Heart left ventricle (tissue), 16 donors: Measurements from ENCODE around the gene PAQR6. TPM values are rescaled to one million over a fixed set of nuclear protein-coding genes. Genes with fewer than 3 reads are reported as not detected.

Experiments
- ATAC-seq, 4 donors: fragments of 200-7000 bp; cut with Tn5 transposase; one replicate each; pipeline ENCODE4 v1.9.1; 2020 to 2022; ENCODE audit warnings: moderate library complexity in 4 of 4, mild to moderate bottlenecking in 3 of 4, moderate number of reproducible peaks in 1 of 4
- DNase-seq, 5 donors: peaks; one replicate each; pipeline ENCODE4 v3.0.0-alpha.2; 2020
- H3K27ac ChIP-seq, 12 donors: fragments of 200-600 bp; sonication (generic) in 4 of 12; one replicate each; pipeline versions ENCODE4 v1.5.0 to v1.8.0; 2016 to 2022; ENCODE audit warnings: mild to moderate bottlenecking in 2 of 12
- H3K27me3 ChIP-seq, 9 donors: fragments of 200-600 bp; sonication (generic) in 2 of 9; one replicate each; pipeline versions ENCODE4 v1.5.1 to v1.8.0; 2016 to 2022; ENCODE audit warnings: mild to moderate bottlenecking in 3 of 9
- H3K36me3 ChIP-seq, 9 donors: fragments of 200-600 bp; sonication (generic) in 2 of 9; one replicate each; pipeline versions ENCODE4 v1.5.0 to v1.8.0; 2018 to 2022; ENCODE audit warnings: mild to moderate bottlenecking in 2 of 9
- H3K4me1 ChIP-seq, 12 donors: fragments of 200-600 bp; sonication (generic) in 4 of 12; one replicate each; pipeline versions ENCODE4 v1.5.0 to v1.8.0; 2016 to 2022; ENCODE audit warnings: mild to moderate bottlenecking in 3 of 12
- H3K4me3 ChIP-seq, 12 donors: fragments of 200-600 bp; sonication (generic) in 4 of 12; one replicate each; pipeline versions ENCODE4 v1.5.0 to v1.8.0; 2017 to 2022; ENCODE audit warnings: mild to moderate bottlenecking in 9 of 12, moderate library complexity in 4 of 12
- H3K9me3 ChIP-seq, 12 donors: fragments of 200-600 bp; sonication (generic) in 4 of 12; one replicate each; pipeline versions ENCODE4 v1.5.0 to v1.8.0; 2016 to 2022; ENCODE audit warnings: mild to moderate bottlenecking in 1 of 12
- POLR2A ChIP-seq, 2 donors: fragments of 450-650 bp; IDR thresholded peaks; one replicate each; pipeline ENCODE4 v1.6.1; 2017; ENCODE audit warnings: antibody characterized with exemption in 2 of 2, mild to moderate bottlenecking in 2 of 2, moderate library complexity in 2 of 2
- WGBS, 4 donors: extraction: QIAGEN DNeasy Blood & Tissue Kit in 2 of 4; methylation state at CpG; one replicate each; pipeline versions ENCODE4 v1.1.5 to v1.1.7; 2013 to 2018; 5-methylcytosine and 5-hydroxymethylcytosine counted together
- intact Hi-C, 10 donors: fragments of 100-400 bp; cut with DNase I; formaldehyde crosslinking; loops; one replicate each; pipeline versions ENCODE4 v1.11.1 to v1.14.2; 2022
- long read RNA-seq, 3 donors: library from polyadenylated mRNA; unstranded; transcript quantifications; one replicate each; pipeline ENCODE4 v2.0.0, GENCODE V29; 2020 to 2021
- polyA plus RNA-seq, 2 donors: library from polyadenylated mRNA; stranded (reverse); fragments of 200-250 nt; gene quantifications; one replicate each; pipeline ENCODE4 v1.2.3, GENCODE V29; 2013
- total RNA-seq, 9 donors: library from RNA; depleted of rRNA in 2 of 9; stranded (reverse); fragments of >200 nt in 2 of 9; fragmentation: NEBNext Ultra II Directional in 3 of 9; extraction: Animal tissue kit (Norgen Biotek cat#: 25700) in 3 of 9; gene quantifications; one replicate each; pipeline versions ENCODE4 v1.1.0 to v1.2.4, GENCODE V29; 2016 to 2023
- TF ChIP-seq, protein P1 (sequence below), 12 donors: fragments of 200-600 bp; sonication (generic) in 4 of 12; IDR thresholded peaks; one replicate each; pipeline versions ENCODE4 v1.5.0 to v1.8.0; 2018 to 2022; ENCODE audit warnings: antibody characterized with exemption in 12 of 12, mild to moderate bottlenecking in 5 of 12
- donor health status: ischemic (EF 13 %, LVEDD 7.1; RV severe dilation, severe dysfunction).
- donor health status: healthy with polysubstance abuse.
- donor health status: DM: no; HTN: yes; CAD: no.
- donor health status: DM: no; HTN: no; CAD: no.
- donor health status: ischemic (EF 25% LVEDD 6.9; RV normal size, moderate dysfunction).
- donor health status: ischemic (EF 25% LVEDD 5.7; RV mildly dilated, moderate dysfunction).
- donor health status: healthy.
- donor health status: DM: yes; HTN: yes; CAD: no.
- donor health status: ischemic (EF 35%, LVEDD 5.7; RV mildly dilated, moderate dysfunction).
- donor health status: nonischemic (EF 11% LVEDD 7.7; RV severe dilation, severe dysfunction).
- donor health status: DM: yes; HTN: yes; CAD: no.
- donor health status: PGD.
- donor health status: ischemic (EF 29% LVEDD 5.4; RV normal size, mild dysfunction).
- donor health status: nonischemic (EF 23%, LVEDD 6.1; RV moderate dilation, normal function).

The PAQR6 gene, protein sequence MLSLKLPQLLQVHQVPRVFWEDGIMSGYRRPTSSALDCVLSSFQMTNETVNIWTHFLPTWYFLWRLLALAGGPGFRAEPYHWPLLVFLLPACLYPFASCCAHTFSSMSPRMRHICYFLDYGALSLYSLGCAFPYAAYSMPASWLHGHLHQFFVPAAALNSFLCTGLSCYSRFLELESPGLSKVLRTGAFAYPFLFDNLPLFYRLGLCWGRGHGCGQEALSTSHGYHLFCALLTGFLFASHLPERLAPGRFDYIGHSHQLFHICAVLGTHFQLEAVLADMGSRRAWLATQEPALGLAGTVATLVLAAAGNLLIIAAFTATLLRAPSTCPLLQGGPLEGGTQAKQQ
- 1 to 10 TPM in 3 of 9 donors, under 1 TPM in 4, not detected in 2; 0.42 to 1.9 (median 0.92) TPM for total RNA-seq
- under 1 TPM; 0.26 to 0.61 TPM for polyA plus RNA-seq
- long read RNA-seq, donor 1, partial matches to known transcripts, result 1 of 3 reads
- long read RNA-seq, donor 1, other reads (novel, unspliced or antisense), result 2 of 3 reads
- long read RNA-seq, donor 2, partial matches to known transcripts, result 1 of 8 reads
- long read RNA-seq, donor 2, other reads (novel, unspliced or antisense), result 7 of 8 reads
- long read RNA-seq, donor 3, partial matches to known transcripts, result 0 of 1 reads
- long read RNA-seq, donor 3, other reads (novel, unspliced or antisense), result 1 of 1 reads

DNA sequence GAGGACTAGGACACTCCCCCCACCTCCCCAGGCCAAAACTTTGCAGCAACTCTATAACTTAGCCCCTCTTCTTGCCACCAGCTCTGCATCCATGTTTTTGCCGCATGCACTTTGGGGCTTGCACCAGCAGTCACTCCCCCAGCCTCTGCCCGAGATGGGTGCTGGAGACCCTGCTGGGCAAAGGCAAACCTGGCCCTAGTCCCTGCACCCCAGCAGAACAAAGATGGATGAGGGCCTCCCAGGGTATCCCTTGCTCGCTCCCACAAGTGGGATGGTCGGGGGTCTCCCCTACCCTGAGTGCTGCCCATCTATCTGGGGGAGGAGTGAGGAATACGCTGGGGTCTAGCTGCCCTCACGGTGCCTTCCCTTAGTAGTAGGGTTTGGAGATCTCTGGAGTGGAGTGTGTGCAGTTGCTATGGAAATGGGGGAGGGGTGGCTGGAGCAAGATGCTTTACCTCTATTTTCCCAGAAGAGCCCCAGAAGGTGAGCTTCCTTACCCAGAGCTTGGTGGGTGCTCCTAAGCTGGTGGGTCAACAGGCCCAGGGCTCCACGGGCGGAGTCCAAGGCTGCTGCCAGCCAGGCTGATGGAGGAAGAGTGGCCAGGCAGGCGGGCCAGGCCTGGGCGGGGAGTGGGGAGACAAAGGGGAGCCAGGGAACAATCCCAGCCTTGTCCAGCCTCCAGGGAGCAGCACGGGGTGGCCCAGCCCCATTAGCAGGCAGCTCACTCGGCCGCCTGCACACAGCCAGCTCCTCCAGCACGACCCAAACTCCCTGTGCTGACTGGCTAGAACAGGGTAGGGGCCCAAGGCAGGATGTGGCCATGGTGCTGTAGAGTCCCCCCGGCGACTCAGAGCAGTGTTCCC, at the start of gene PAQR6:
Gene PAQR6 (minus strand): TSS at position 597 of the 863 bp plus-strand sequence. CDS start 1,325 bp downstream, outside the sequence.
- DNase-seq (peak in 3 of 5 donors; percentile 41 to 48 (median 47)), ATAC-seq (peak; percentile 12 to 33 (median 29))
- Histone ChIP-seq H3K27me3 (peaks cover 0 to 17% (median 14%) of the 10 kb centered on the region in 9 donors), H3K4me3 (no peak within 1 kb of the TSS), H3K36me3 (peaks cover 0 to 40% (median 37%) of the 10 kb centered on the region in 9 donors), H3K4me1 (peaks cover 3 to 64% (median 38%) of the 10 kb centered on the region in 12 donors), H3K9me3 (no peaks in the 10 kb centered on the region), H3K27ac (peak within 1 kb of the TSS in 1 of 12 donors; percentile 38)
- TF ChIP-seq, protein P1, sequence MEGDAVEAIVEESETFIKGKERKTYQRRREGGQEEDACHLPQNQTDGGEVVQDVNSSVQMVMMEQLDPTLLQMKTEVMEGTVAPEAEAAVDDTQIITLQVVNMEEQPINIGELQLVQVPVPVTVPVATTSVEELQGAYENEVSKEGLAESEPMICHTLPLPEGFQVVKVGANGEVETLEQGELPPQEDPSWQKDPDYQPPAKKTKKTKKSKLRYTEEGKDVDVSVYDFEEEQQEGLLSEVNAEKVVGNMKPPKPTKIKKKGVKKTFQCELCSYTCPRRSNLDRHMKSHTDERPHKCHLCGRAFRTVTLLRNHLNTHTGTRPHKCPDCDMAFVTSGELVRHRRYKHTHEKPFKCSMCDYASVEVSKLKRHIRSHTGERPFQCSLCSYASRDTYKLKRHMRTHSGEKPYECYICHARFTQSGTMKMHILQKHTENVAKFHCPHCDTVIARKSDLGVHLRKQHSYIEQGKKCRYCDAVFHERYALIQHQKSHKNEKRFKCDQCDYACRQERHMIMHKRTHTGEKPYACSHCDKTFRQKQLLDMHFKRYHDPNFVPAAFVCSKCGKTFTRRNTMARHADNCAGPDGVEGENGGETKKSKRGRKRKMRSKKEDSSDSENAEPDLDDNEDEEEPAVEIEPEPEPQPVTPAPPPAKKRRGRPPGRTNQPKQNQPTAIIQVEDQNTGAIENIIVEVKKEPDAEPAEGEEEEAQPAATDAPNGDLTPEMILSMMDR (IDR thresholded peaks at IDR 0.05), result peak in 1 of 12 donors; percentile 18
- no peak for TF ChIP-seq POLR2A (IDR thresholded peaks at IDR 0.05)
- intact Hi-C loops, result loop anchor here in 1 of 10 donors (10.0 kb wide), 1 partner anchor 67 kb away; no protein-coding TSS in a partner anchor
- 39 to 60% (median 45%) methylated on average over 13 to 16 of the region's 16 CpGs for WGBS, 4 donors

DNA sequence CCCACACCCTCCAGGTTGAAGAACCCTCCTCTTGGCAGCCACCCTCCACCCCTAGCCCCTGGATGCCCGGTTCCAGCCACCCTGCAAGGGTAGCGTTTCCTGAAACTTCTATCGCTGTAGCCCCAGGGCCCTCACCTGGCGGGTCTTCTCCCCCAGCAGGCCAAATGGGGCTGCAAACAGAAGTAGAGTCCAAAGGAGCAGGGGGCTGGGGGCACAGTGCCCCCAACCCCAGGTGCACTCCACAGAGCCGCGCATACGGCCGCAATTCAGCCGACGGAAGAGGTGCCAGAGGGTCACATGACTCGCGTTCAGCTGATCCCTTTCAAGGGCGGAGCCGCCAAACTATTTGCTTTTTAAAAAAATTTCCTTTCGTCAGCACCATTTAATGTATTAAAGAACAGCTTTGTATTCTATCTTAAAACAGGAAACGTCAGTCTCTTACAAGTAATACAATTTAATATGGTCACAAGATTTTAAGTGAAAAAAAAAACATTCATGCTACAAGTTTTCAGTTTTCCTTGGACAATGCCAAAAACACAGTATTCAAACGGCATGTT, 47.6 kb upstream of the PAQR6 start, which contains the start of gene GLMP:
Gene GLMP (minus strand): TSS at position 289 of the 557 bp plus-strand sequence. CDS start 34 bp downstream, at position 255.
- Histone ChIP-seq H3K36me3 (peaks cover 0 to 17% (median 0%) of the 10 kb centered on the region in 9 donors), H3K9me3 (no peaks in the 10 kb centered on the region), H3K27me3 (no peaks in the 10 kb centered on the region), H3K4me3 (peak within 1 kb of the TSS; percentile 60 to 89 (median 68)), H3K27ac (peak within 1 kb of the TSS in 10 of 12 donors; percentile 0 to 77 (median 68)), H3K4me1 (peaks cover 0 to 32% (median 14%) of the 10 kb centered on the region in 12 donors)
- DNase-seq, result peak; percentile 69 to 82 (median 76)
- 1 to 4% (median 1%) methylated on average over 17 of the region's 17 CpGs for WGBS, 4 donors
- TF ChIP-seq POLR2A (IDR thresholded peaks at IDR 0.05), result no peak
- TF ChIP-seq, protein P1 (IDR thresholded peaks at IDR 0.05), result no peak
- intact Hi-C loops, result no loop called here
- ATAC-seq, result peak; percentile 27 to 67 (median 48)

DNA sequence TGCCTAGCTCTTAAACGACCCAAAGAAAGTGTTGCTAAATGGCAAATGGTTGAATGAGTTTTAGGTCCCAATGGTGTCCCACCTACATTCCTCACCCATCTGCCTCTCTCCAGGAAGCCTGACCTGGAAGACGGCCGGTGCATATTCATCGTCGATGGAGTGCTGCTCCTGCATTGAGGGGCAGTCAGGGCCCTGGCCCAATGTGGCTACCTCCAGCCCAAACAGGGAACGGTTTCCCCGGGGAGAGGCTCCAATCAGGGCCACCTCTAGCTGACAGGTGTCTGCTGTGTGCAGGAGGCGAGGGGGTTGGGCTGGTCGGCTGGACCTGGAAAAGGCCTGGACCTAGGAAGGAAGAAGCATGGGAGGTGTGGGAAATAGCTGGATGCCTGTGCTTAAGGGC, 46.0 kb upstream of the PAQR6 start:
- H3K4me3 ChIP-seq, result no peak overlapping the region
- DNase-seq, result no peak
- H3K4me1 ChIP-seq, result peaks cover 0 to 34% (median 14%) of the 10 kb centered on the region in 12 donors
- WGBS, 4 donors, result 88 to 93% (median 90%) methylated on average over 9 of the region's 9 CpGs
- ATAC-seq, result no peak
- no peak for TF ChIP-seq POLR2A (IDR thresholded peaks at IDR 0.05)
- TF ChIP-seq, protein P1 (IDR thresholded peaks at IDR 0.05), result no peak
- no peak overlapping the region for H3K27ac ChIP-seq
- no peaks in the 10 kb centered on the region for H3K27me3 ChIP-seq
- H3K36me3 ChIP-seq, result peaks cover 0 to 23% (median 7%) of the 10 kb centered on the region in 9 donors
- H3K9me3 ChIP-seq, result no peaks in the 10 kb centered on the region
- intact Hi-C loops, result no loop called here
